HG02623 (cell line): ENCODE data around the gene CELF2.
A peak's percentile ranks its signal among the peaks of the same experiment; 100 is the strongest.

Experiments used
- ATAC-seq: cut with Tn5 transposase; IDR thresholded peaks from one replicate; pipeline ENCODE4 v1.9.1; 2021; ENCODE audit warnings: moderate library complexity; ENCODE audit not compliant: unreplicated experiment

CELF2 gene

DNA sequence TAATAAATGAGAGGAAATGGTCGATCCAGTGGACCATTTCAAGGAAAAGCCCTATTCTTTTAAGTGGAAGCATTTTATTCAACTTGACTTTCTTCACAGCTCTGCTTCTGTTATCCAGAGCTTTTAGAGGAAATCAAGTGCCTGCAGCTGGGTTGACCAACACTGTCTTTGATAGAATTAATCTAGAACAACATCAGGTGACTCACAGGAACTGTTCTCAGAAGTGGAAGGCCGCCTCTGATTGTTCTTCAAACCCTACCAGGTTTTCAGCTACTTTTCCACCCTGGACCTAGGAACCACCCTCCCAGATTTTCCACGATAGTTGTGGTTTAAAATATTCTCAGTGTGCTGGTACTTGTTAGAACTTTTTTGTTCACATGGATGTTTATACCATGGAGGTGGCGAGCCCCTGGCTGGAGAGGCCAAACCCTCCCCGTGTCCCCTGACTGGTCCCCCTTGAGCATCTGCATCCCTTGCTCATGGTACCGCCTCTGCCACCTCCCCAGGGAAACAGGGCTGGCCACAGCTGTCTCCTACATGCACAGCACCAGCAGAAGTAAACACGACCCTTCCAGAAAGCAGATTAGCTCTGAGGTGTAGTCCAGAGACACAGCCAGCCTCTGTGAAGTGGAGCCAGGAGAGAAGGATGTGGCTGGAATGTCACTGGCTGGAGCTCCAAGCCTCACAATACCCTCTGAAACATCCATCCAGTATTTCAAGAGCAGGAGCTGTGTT is 300.4 kb downstream of the CELF2 start:
- ATAC-seq, result no peak

GRCh38 chr10:11318826-11319598 is 301.3 kb downstream of the CELF2 start:
- ATAC-seq, result no peak

DNA sequence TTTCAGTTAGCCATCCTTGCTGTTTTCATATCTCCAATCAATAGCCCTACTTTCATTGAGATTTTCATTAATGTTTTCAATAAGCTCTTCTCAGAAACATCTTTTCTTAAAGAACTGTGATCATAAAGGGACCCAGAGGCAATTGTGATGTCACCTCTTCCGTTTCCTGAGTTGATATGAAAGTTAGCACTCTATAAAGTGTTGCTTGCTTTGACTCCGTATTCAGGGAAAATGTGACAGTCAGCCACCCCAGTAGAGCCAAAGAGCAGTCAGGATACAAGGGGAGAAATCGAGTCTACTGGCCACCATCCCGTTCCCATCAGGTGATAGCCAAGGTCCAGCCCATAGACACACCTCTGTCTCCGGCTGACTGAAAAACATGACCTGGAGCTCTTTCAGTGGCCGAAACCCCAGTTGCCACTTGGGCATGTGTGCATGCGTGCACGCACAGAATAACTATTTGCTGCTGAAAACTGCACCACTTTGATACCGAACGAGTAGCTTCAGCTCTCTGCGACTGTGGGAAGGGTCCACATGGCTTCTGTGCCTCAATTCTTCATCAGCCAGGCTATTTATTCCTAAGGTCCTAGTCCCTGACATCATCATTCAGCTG is 302.4 kb downstream of the CELF2 start:
- no peak for ATAC-seq

- ATAC-seq, result no peak
Observed at GRCh38 chr10:11320809-11321520, 303.3 kb downstream of the CELF2 start.

GRCh38 chr10:11322698-11323097 is 305.0 kb downstream of the CELF2 start:
- ATAC-seq, result peak; percentile 54

DNA sequence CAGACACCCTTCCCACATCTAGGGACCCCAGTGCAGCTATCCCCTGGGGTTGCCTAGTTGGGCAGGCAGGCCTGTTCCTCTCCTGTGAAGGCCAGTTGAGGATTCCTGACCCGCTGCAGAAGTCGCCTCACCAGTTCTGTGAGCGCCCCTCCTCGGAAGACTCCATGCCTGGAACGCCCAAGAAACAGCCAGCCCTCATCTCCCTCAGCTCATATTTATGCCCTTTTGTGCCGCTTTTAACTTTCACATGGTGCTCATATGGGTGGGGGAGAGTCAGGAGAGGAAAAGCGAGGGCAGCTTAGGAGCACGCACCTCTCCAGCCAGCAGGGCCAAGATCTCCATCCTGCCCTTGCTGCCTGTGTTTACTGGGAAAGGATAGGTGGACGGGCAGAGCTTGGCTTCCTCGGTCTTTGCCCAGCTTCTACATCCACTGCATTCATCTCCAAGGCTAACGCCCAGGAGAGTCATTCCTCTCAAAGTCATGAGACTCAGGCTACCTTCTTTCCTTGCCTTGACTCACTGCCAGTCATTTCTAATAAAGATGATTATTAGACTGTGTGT is 307.2 kb downstream of the CELF2 start:
- ATAC-seq, result no peak

DNA sequence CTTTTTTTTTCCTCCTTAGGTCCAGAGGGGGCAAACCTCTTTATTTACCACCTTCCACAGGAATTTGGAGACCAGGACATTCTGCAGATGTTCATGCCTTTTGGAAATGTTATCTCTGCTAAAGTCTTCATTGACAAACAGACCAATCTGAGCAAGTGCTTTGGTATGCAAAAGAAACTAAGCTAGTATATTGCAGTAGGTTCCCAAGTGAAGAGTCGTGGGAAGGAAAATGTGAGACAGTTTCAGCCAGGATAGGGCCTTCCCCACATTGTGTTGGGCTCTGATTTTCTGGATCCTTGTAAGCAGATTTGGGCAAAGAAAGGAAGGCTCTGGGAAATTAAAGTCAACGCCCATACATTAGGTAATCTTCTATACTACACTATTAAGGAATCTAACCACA is 308.1 kb downstream of the CELF2 start:
- no peak for ATAC-seq

DNA sequence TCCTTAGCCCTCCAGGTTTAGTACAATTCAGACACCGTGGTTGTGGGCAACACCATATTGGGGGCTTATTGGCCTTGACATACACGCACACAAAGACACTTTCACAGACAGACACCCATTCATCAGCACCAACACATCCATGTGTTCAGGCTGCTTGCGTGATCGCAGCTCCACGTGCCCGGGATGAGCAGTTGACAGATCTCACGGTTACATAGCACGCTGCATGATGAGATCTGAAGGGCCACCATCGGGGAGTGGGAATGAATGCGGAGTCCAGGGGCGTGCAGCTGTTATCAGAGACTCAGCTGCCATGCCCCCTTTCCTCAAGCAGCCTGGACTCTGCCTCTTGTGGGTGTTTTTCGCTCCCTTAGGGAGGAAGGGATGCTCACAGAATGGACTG is 308.6 kb downstream of the CELF2 start:
- no peak for ATAC-seq

GRCh38 chr10:11326913-11327616 is 309.4 kb downstream of the CELF2 start:
- no peak for ATAC-seq

GRCh38 chr10:11328264-11329061 is 310.8 kb downstream of the CELF2 start:
- no peak for ATAC-seq

DNA sequence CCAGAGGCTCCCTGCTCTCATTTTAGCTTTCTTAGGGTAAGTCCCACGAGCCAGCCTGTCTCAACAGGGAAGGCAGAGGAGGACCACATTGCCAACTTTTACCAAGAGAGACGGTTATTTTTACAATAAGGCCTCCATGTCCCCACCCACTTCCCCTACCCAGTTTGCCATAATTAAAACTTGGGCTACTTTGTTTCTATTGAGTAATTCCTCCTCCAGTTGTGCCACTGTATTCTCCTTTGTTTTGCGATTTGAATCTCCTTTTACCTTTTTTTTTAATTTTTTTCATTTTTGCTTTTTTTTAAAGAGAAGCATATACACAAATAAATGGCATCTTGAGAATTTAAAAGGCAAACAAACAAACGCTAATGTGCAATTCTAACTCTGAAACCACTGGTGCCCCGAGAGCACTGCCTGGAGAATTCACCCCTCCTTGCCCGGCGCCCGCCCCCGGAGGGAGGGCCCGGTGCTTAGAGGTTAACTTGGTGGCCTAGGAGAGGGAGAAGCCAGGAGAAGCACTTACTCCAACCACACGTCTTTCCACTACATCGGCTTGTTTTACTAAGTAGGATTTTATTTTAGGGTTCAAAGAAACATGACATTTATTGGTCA is 311.5 kb downstream of the CELF2 start:
- ATAC-seq, result no peak

GRCh38 chr10:11330383-11331045 is 312.8 kb downstream of the CELF2 start:
- ATAC-seq, result no peak

DNA sequence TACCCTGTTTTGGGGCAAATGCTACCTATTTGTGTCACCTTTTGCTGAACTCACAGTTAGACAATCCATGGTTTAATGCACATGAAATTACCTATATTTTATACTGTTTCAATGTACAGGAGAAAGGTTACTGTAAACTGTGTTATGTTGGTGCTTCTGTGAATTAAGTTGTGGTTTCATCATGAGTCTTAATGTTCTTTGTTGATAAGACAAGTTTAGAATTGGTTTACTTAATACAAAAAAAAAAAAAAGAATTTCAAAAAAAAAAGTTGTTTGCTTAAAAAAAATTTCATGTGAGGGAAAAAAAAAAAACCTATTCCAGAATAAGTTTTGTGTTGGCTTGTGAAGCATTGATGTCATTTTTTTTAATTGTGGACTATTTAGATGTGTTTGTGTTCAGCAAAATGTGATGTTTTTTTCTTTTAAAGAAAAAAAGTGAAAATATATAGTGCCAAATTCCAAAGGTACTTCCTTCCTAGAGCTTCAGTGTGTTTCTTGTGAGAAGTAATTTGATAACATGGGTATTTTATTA is 313.4 kb downstream of the CELF2 start:
- no peak for ATAC-seq

DNA sequence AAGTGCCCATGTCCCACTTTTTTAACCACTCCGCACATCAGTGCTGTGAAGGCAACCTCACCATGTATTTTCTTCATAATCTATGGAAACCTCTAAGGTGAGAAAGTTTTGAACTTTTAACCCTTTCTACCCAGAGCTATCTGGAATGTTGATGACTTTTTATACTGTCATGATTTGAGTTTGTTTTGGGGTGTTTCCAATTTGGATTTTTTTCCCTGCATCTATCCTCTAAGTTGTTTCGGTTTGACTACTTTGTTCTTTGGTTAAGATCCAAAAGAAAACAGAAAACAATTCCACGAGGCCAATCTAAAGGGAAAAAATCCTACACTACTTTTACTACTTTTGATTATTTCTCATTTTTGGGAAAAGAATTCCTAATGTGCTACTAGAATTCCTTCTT is 314.1 kb downstream of the CELF2 start:
- no peak for ATAC-seq

DNA sequence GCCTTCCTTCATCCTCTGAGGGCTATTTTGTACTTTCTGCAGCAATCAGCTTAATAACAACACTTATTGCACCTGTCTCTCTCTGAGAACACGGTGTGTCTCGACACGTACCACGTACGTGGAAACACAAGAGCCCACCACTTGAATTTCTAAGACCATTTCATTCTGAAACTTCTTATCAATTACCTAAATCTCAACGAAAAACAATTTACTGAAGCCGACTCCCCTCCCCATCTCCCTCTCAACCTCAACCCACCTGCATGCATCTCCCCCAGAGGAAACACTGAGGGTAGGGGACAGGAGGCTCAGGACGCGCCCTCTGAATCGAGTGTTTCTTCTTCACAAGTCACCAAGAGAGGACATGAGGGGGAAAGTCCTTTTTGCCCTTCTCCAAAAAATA is 315.2 kb downstream of the CELF2 start:
- ATAC-seq, result no peak

DNA sequence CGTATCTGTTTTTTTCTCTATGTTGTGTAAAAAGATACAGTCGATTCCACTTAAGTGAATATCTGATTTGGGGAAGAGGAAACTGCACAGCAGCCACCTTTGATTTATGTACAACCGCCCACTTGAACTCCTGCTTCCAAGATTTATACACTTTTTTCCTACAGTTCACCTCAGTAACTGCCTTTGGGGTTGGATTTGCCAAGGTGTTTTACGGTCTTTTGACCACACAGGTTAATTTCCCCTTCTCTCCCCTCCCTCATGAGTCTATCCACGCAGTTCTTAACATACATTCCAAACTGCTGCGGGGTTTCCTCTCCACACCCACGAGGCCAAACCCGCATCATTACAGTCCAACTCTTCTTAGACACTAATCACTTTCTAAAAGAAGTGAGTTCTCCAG is 316.8 kb downstream of the CELF2 start:
- no peak for ATAC-seq

GRCh38 chr10:11335167-11335652 is 317.5 kb downstream of the CELF2 start:
- ATAC-seq, result no peak

DNA sequence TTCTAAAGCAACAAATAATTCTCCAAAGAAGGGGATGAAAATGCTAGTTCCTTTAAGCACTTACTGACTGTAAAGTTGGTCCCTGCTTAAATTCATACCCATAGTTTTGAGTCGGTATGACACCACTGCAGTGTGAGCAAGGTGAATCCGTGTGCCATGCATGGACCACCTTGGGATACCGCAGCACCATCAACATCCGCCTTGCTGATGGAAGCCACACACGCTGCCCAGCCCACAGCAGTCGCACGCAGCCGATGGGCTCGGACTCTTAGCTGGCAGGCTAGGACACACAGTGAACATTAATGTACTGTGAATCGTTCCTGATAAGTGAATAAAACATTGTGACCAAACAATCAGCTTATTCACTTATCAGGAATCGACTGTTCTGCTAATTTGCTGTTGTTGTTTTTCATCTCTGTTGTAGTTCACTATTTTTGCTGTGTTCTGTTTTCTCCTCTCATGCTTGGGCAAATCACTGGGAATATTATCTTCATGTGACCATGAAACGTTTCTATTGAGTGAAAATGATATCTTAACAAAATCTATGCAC is 318.3 kb downstream of the CELF2 start:
- ATAC-seq, result no peak
